H1 (cell line): ENCODE data around the gene FLRT1. TPM values are rescaled to one million over a fixed set of nuclear protein-coding genes. Genes with fewer than 3 reads are reported as not detected.
A peak's percentile ranks its signal among the peaks of the same experiment; 100 is the strongest.

ENCODE experiments used
- CTCF ChIA-PET: fragments of 300-600 bp; sonication (Branson Sonifier 250); formaldehyde crosslinking; loops from one replicate; lab custom pipeline; 2021; ENCODE audit not compliant: partially characterized antibody; lab: Charles Lee
- POLR2A ChIA-PET: fragments of 300-600 bp; sonication (Branson Sonifier 250); formaldehyde crosslinking; loops from one replicate; lab custom pipeline; 2021; ENCODE audit warnings: inconsistent platforms; ENCODE audit not compliant: partially characterized antibody; lab: Charles Lee
- DNase-seq, 2 experiments: peaks; one replicate each; pipeline versions ENCODE4 v3.0.0 to v3.0.0-alpha.2; 2010 to 2022; ENCODE audit warnings: low spot score in 2 of 2, low read depth in 1 of 2, mixed read lengths in 1 of 2
- FAIRE-seq: peaks from 2 replicates; lab custom pipeline; 2011; peaks lifted over from hg19 to GRCh38; lab: Jason Lieb, UNC
- H2AFZ ChIP-seq: 2 replicates; pipeline ENCODE4 v1.8.1; 2012; ENCODE audit warnings: low read length, inconsistent platforms
- H2AK5ac ChIP-seq: 2 replicates; pipeline ENCODE4 v1.6.1; 2013; ENCODE audit warnings: low read depth, low read length
- H2BK120ac ChIP-seq: replicated peaks from 2 replicates; pipeline ENCODE3; 2013; ENCODE audit warnings: low read depth, low read length, inconsistent platforms
- H2BK12ac ChIP-seq: 2 replicates; pipeline ENCODE4 v1.6.1; 2013; ENCODE audit warnings: low read depth, low read length
- H2BK15ac ChIP-seq: 2 replicates; pipeline ENCODE4 v1.6.1; 2013; ENCODE audit warnings: low read length
- H2BK20ac ChIP-seq: 2 replicates; pipeline ENCODE4 v1.6.1; 2013; ENCODE audit warnings: low read length
- H2BK5ac ChIP-seq: 2 replicates; pipeline ENCODE4 v1.6.1; 2013; ENCODE audit warnings: low read depth, low read length
- H3K14ac ChIP-seq: 2 replicates; pipeline ENCODE4 v1.6.1; 2013; ENCODE audit warnings: inconsistent platforms; ENCODE audit not compliant: insufficient read length
- H3K18ac ChIP-seq: 2 replicates; pipeline ENCODE4 v1.6.1; 2013; ENCODE audit warnings: low read length; ENCODE audit errors: extremely low read depth
- H3K23ac ChIP-seq: 2 replicates; pipeline ENCODE4 v1.6.1; 2013; ENCODE audit warnings: inconsistent platforms; ENCODE audit not compliant: insufficient read length
- H3K23me2 ChIP-seq: 2 replicates; pipeline ENCODE4 v1.6.1; 2013; ENCODE audit warnings: low read depth, low read length
- H3K27ac ChIP-seq: 2 replicates; pipeline ENCODE4 v1.6.1; 2011; ENCODE audit warnings: low read depth, low read length, inconsistent platforms
- H3K27me3 ChIP-seq, 4 experiments: replicated peaks in 1 of 4; 1 replicate in 1 of 4; 2 replicates in 3 of 4; pipeline versions ENCODE4 v1.6.1 to v1.8.1; 2011 to 2013; ENCODE audit warnings: low read length in 3 of 4, mild to moderate bottlenecking in 3 of 4, inconsistent platforms in 2 of 4, mixed read lengths in 2 of 4, moderate library complexity in 1 of 4; ENCODE audit not compliant: control insufficient read depth in 3 of 4, insufficient read depth in 3 of 4; ENCODE audit errors: extremely low read depth in 1 of 4
- H3K36me3 ChIP-seq, 4 experiments: 2 replicates each; pipeline versions ENCODE4 v1.6.1 to v1.8.1; 2011 to 2013; ENCODE audit warnings: mild to moderate bottlenecking in 4 of 4, low read length in 3 of 4, moderate library complexity in 2 of 4, control low read depth in 1 of 4, inconsistent platforms in 1 of 4; ENCODE audit not compliant: insufficient read depth in 4 of 4, control insufficient read depth in 2 of 4
- H3K4ac ChIP-seq: replicated peaks from 2 replicates; pipeline ENCODE3; 2013; ENCODE audit warnings: low read length, low read depth, mixed read lengths, inconsistent platforms; ENCODE audit not compliant: insufficient read length
- H3K4me1 ChIP-seq, 4 experiments: replicated peaks in 1 of 4; 1 replicate in 1 of 4; 2 replicates in 3 of 4; pipeline versions ENCODE4 v1.6.1 to v1.8.1; 2011 to 2013; ENCODE audit warnings: low read length in 3 of 4, inconsistent platforms in 2 of 4, mixed read lengths in 1 of 4; ENCODE audit not compliant: insufficient read depth in 4 of 4, control insufficient read depth in 3 of 4
- H3K4me2 ChIP-seq, 2 experiments: 2 replicates each; pipeline versions ENCODE4 v1.6.1 to v1.8.1; 2011 to 2013; ENCODE audit warnings: low read depth in 2 of 2, low read length in 2 of 2, control low read depth in 1 of 2, inconsistent platforms in 1 of 2, mild to moderate bottlenecking in 1 of 2; ENCODE audit not compliant: insufficient read depth in 1 of 2
- H3K4me3 ChIP-seq, 4 experiments: fragments of 200-600, 300-600 bp in 1 of 4; sonication (generic), shearing (Covaris generic), sonication (Bioruptor Twin) in 1 of 4; 2 replicates each; pipeline versions ENCODE4 v1.5.1 to v1.8.1; 2011 to 2016; ENCODE audit warnings: low read length in 4 of 4, low read depth in 3 of 4, control low read depth in 2 of 4, inconsistent platforms in 2 of 4, mild to moderate bottlenecking in 2 of 4, mixed read lengths in 1 of 4, moderate library complexity in 1 of 4; ENCODE audit not compliant: insufficient read depth in 2 of 4; ENCODE audit errors: extremely low read depth in 1 of 4
- H3K56ac ChIP-seq: replicated peaks from 2 replicates; pipeline ENCODE3; 2013; ENCODE audit warnings: low read depth, mild to moderate bottlenecking, mixed read lengths, low read length, inconsistent platforms; ENCODE audit not compliant: insufficient read length
- H3K79me1 ChIP-seq: 2 replicates; pipeline ENCODE4 v1.6.1; 2013; ENCODE audit warnings: low read depth, low read length, control low read depth
- H3K79me2 ChIP-seq, 2 experiments: 2 replicates each; pipeline versions ENCODE4 v1.6.1 to v1.8.1; 2012 to 2013; ENCODE audit warnings: low read length in 2 of 2, mild to moderate bottlenecking in 2 of 2, inconsistent platforms in 1 of 2; ENCODE audit not compliant: insufficient read depth in 2 of 2, control insufficient read depth in 1 of 2
- H3K9ac ChIP-seq, 4 experiments: replicated peaks in 1 of 4; 1 replicate in 1 of 4; 2 replicates in 3 of 4; pipeline versions ENCODE4 v1.6.1 to v1.8.1; 2011 to 2013; ENCODE audit warnings: low read depth in 3 of 4, low read length in 3 of 4, control low read depth in 2 of 4, mild to moderate bottlenecking in 2 of 4, moderate library complexity in 2 of 4, inconsistent platforms in 1 of 4; ENCODE audit errors: extremely low read depth in 1 of 4
- H3K9me3 ChIP-seq, 2 experiments: 2 replicates each; pipeline versions ENCODE4 v1.6.1 to v1.8.1; 2012 to 2013; ENCODE audit warnings: mild to moderate bottlenecking in 2 of 2, moderate library complexity in 2 of 2, control low read depth in 1 of 2, inconsistent platforms in 1 of 2, low read depth in 1 of 2, low read length in 1 of 2, mixed read lengths in 1 of 2; ENCODE audit not compliant: insufficient read depth in 2 of 2
- H4K20me1 ChIP-seq, 2 experiments: replicated peaks in 1 of 2; 2 replicates each; pipeline versions ENCODE3 to v1.8.1; 2011 to 2013; ENCODE audit warnings: inconsistent platforms in 2 of 2, low read length in 2 of 2, mild to moderate bottlenecking in 1 of 2; ENCODE audit not compliant: insufficient read depth in 2 of 2, control insufficient read depth in 1 of 2
- H4K5ac ChIP-seq: 2 replicates; pipeline ENCODE4 v1.6.1; 2013; ENCODE audit warnings: low read length, low read depth, mixed read lengths, inconsistent platforms; ENCODE audit not compliant: insufficient read length
- H4K8ac ChIP-seq: 2 replicates; pipeline ENCODE4 v1.8.0; 2013; ENCODE audit warnings: mild to moderate bottlenecking, moderate library complexity, low read length, inconsistent platforms; ENCODE audit not compliant: insufficient read depth; ENCODE audit errors: extremely low read depth
- H4K91ac ChIP-seq: replicated peaks from 2 replicates; pipeline ENCODE3; 2013; ENCODE audit warnings: low read length, mixed read lengths, inconsistent platforms; ENCODE audit not compliant: insufficient read length
- CHD1 ChIP-seq: IDR thresholded peaks from 2 replicates; pipeline ENCODE4 v1.6.1; 2012; ENCODE audit warnings: low read depth, low read length, improper control_type of control experiment
- CHD2 ChIP-seq: IDR thresholded peaks from 2 replicates; pipeline ENCODE4 v1.6.1; 2012; ENCODE audit warnings: low read length, improper control_type of control experiment
- CTCF ChIP-seq, 3 experiments: IDR thresholded peaks; 1 replicate in 2 of 3; 2 replicates in 1 of 3; pipeline versions ENCODE4 v1.5.1 to v1.6.1; 2011; ENCODE audit warnings: low read length in 3 of 3, mild to moderate bottlenecking in 3 of 3, inconsistent platforms in 2 of 3, low read depth in 1 of 3, moderate library complexity in 1 of 3; ENCODE audit not compliant: insufficient read depth in 1 of 3; ENCODE audit errors: control extremely low read depth in 1 of 3
- E2F6 ChIP-seq: IDR thresholded peaks from 2 replicates; pipeline ENCODE4 v1.6.1; 2012; ENCODE audit warnings: inconsistent platforms
- GABPA ChIP-seq: IDR thresholded peaks from 2 replicates; pipeline ENCODE4 v1.6.1; 2011; ENCODE audit warnings: mild to moderate bottlenecking, low read length, moderate library complexity, borderline replicate concordance; ENCODE audit not compliant: insufficient read depth
- RFX5 ChIP-seq: IDR thresholded peaks from 2 replicates; pipeline ENCODE4 v1.6.1; 2011; ENCODE audit warnings: low read depth, low read length, improper control_type of control experiment, borderline replicate concordance
- RXRA ChIP-seq: IDR thresholded peaks from 2 replicates; pipeline ENCODE4 v1.6.1; 2011; ENCODE audit warnings: low read depth, mild to moderate bottlenecking, low read length, moderate library complexity; ENCODE audit not compliant: insufficient read depth
- SP2 ChIP-seq: IDR thresholded peaks from 2 replicates; pipeline ENCODE4 v1.6.1; 2012; ENCODE audit warnings: mild to moderate bottlenecking, low read length, inconsistent platforms
- TAF7 ChIP-seq: optimal IDR thresholded peaks from 2 replicates; pipeline ENCODE3; 2011; ENCODE audit warnings: low read depth, mild to moderate bottlenecking, inconsistent platforms, low read length, moderate library complexity, borderline replicate concordance
- TCF12 ChIP-seq: IDR thresholded peaks from 2 replicates; pipeline ENCODE4 v1.6.1; 2011; ENCODE audit warnings: low read depth, mild to moderate bottlenecking, low read length
- WGBS, 2 experiments: shearing (Covaris generic) in 1 of 2; methylation state at CpG; one replicate each; pipeline versions ENCODE4 v1.1.6 to v1.1.7; 2013 to 2015; ENCODE audit warnings: low lambda C conversion rate in 2 of 2, mixed read lengths in 2 of 2, inconsistent platforms in 1 of 2, low coverage in 1 of 2, missing lambda C conversion rate in 1 of 2; ENCODE audit not compliant: insufficient replicate concordance in 2 of 2, insufficient coverage in 1 of 2, insufficient read length in 1 of 2; ENCODE audit errors: extremely low coverage in 1 of 2, missing lambda C conversion rate in 1 of 2; 5-methylcytosine and 5-hydroxymethylcytosine counted together
- polyA plus RNA-seq, 7 experiments: library from polyadenylated mRNA; depleted of rRNA in 3 of 7; stranded (reverse) in 5 of 7; unstranded in 2 of 7; fragments of >200 nt in 5 of 7; fragments of 200-250 nt in 2 of 7; gene quantifications; 1 replicate in 5 of 7; 2 replicates in 1 of 7; 4 replicates in 1 of 7; pipeline versions ENCODE4 v1.2.1 to v1.2.3, GENCODE V29; 2011 to 2013; ENCODE audit warnings: missing spikeins in 2 of 7, mixed read lengths in 2 of 7
- total RNA-seq: library from RNA; stranded (reverse); fragmentation: NEBNext Ultra II Directional; extraction: Animal tissue kit (Norgen Biotek cat#: 25700); gene quantifications from 2 replicates; pipeline ENCODE4 v1.2.1, GENCODE V29; 2021

Gene FLRT1
- total and polyA plus RNA-seq, 2 of the 8 experiments (the other 6 are each of a cell fraction or from before 2014, with no cell fraction given), result 0.14 to 0.28 TPM

GRCh38 chr11:64010783-64011182 is 24.9 kb upstream of the FLRT1 start:
- H2AFZ ChIP-seq, result no peak overlapping the region
- H3K9me3 ChIP-seq, result peaks cover 0 to 6% of the 10 kb centered on the region in 2 experiments; a peak in 1 of 4 replicates
- no peaks in the 10 kb centered on the region for H3K36me3 ChIP-seq
- no peak overlapping the region for H3K4ac ChIP-seq
- H4K91ac ChIP-seq, result no peak overlapping the region
- DNase-seq (no peak), FAIRE-seq (no peak)
- H2BK12ac ChIP-seq, result no peak overlapping the region
- ChIA-PET CTCF (no interaction called here), POLR2A (interaction anchor here (0.7 to 1.8 kb wide), 2 partner anchors 10 to 619 kb away, joined by 3 to 8 read pairs; no protein-coding TSS in a partner anchor)
- H3K27ac ChIP-seq, result no peak overlapping the region
- H2AK5ac ChIP-seq, result no peak overlapping the region; the same call in 1 of the 2 replicates
- H3K4me1 ChIP-seq, result peaks cover 0 to 15% (median 8%) of the 10 kb centered on the region in 4 experiments; a peak in 5 of 7 replicates
- no peak overlapping the region for H3K23ac ChIP-seq
- H3K4me2 ChIP-seq, result no peak overlapping the region
- H2BK15ac ChIP-seq, result no peak overlapping the region
- H4K20me1 ChIP-seq, result peaks cover 1 to 2% of the 10 kb centered on the region in 2 experiments
- WGBS, 2 experiments, result 89% methylated on average over 2 of the region's 2 CpGs; no CpG with 5 or more reads in 1 of the 2 experiments
- no peak overlapping the region for H2BK5ac ChIP-seq
- H3K9ac ChIP-seq, result 0 out of 7 replicates have a peak overlapping the region, but pooled peaks of 1 of the 4 experiments have one; percentile 5
- H2BK120ac ChIP-seq, result no peak overlapping the region
- peaks cover 23 to 94% (median 72%) of the 10 kb centered on the region in 4 experiments for H3K27me3 ChIP-seq
- no peaks in the 10 kb centered on the region; the same call in 1 of the 2 replicates for H3K79me1 ChIP-seq
- peaks cover 21% of the 10 kb centered on the region; the same call in 1 of the 2 replicates for H3K23me2 ChIP-seq
- no peak overlapping the region for H4K5ac ChIP-seq
- no peak overlapping the region for H3K56ac ChIP-seq
- no peak overlapping the region for H2BK20ac ChIP-seq
- no peak overlapping the region for H3K4me3 ChIP-seq
- no peaks in the 10 kb centered on the region for H3K79me2 ChIP-seq
- H3K18ac ChIP-seq, result no peak overlapping the region
- H4K8ac ChIP-seq, result 0 out of 2 replicates have a peak overlapping the region, but pooled peaks have one; percentile 37
- H3K14ac ChIP-seq, result no peak overlapping the region
- TF ChIP-seq CTCF (IDR thresholded peaks at IDR 0.05; ENCODE audit: control extremely low read depth in 1 of 3, insufficient read depth in 1 of 3, low read depth in 1 of 3, low read length in 3 of 3) (no peak), TCF12 (no peak), GABPA (no peak), SP2 (no peak), TAF7 (no peak), CHD1 (no peak), E2F6 (no peak), RXRA (no peak), CHD2 (no peak), RFX5 (no peak)
